Hepatocyte (in vitro differentiated cells): ENCODE results near the gene CDH12.

ENCODE experiments used
- EZH2 ChIP-seq: fragments of 200-600 bp; sonication (generic); IDR thresholded peaks from 2 replicates; pipeline ENCODE4 v1.6.1; 2016; ENCODE audit warnings: antibody characterized with exemption, mild to moderate bottlenecking, borderline replicate concordance
- TF ChIP-seq, protein P1 (sequence below): fragments of 200-600 bp; sonication (generic); IDR thresholded peaks from 2 replicates; pipeline ENCODE4 v1.5.1; 2016; ENCODE audit warnings: antibody characterized with exemption, mild to moderate bottlenecking; ENCODE audit not compliant: poor library complexity

DNA sequence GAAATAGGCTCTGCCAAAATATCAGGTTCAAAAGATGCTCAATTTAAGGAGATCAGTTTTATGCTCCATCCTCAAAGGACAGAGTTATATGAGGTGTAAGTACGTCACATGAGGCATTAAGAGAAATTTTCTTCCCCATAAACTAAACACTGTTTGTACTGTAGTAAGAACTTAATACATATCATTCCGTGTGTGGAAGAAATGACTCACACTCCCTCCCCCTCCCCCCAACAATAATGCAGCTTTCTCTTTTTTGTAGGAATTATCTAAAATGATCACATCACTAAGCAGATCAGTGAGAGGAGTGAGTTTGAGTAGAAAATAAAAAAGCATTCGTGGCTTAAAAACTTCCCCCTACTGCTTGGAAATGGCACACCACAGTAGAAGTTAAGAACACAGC, 2.2 kb downstream of the CDH12 start:
- TF ChIP-seq, protein P1, sequence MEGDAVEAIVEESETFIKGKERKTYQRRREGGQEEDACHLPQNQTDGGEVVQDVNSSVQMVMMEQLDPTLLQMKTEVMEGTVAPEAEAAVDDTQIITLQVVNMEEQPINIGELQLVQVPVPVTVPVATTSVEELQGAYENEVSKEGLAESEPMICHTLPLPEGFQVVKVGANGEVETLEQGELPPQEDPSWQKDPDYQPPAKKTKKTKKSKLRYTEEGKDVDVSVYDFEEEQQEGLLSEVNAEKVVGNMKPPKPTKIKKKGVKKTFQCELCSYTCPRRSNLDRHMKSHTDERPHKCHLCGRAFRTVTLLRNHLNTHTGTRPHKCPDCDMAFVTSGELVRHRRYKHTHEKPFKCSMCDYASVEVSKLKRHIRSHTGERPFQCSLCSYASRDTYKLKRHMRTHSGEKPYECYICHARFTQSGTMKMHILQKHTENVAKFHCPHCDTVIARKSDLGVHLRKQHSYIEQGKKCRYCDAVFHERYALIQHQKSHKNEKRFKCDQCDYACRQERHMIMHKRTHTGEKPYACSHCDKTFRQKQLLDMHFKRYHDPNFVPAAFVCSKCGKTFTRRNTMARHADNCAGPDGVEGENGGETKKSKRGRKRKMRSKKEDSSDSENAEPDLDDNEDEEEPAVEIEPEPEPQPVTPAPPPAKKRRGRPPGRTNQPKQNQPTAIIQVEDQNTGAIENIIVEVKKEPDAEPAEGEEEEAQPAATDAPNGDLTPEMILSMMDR = no peak
- TF ChIP-seq EZH2 = no peak
